22Rv1 (cell line): ENCODE results near the gene EXD2.
"Not testable (repeated sequence)": the region's sequence is repeated elsewhere in the genome, so short reads cannot be mapped to it uniquely, and the experiment has no call there.

Experiments
- H3K27ac ChIP-seq: fragments of 450-650 bp; 2 replicates; pipeline ENCODE4 v1.5.1; 2017
- CTCF ChIP-seq: fragments of 450-650 bp; IDR thresholded peaks from 2 replicates; pipeline ENCODE4 v1.5.1; 2017; ENCODE audit warnings: mild to moderate bottlenecking
- ZFX ChIP-seq: fragments of 450-650 bp; IDR thresholded peaks from 2 replicates; pipeline ENCODE4 v1.6.1; 2017; ENCODE audit warnings: antibody characterized with exemption, borderline replicate concordance

EXD2 gene

GRCh38 chr14:69175130-69175529, 16.2 kb upstream of the EXD2 start:
- H3K27ac ChIP-seq: no peak overlapping the region
- TF ChIP-seq CTCF (no peak), ZFX (no peak)

GRCh38 chr14:69181491-69181890, 9.8 kb upstream of the EXD2 start:
- no peak overlapping the region for H3K27ac ChIP-seq
- no peak for TF ChIP-seq ZFX
- TF ChIP-seq CTCF: no peak

- H3K27ac ChIP-seq: not testable (repeated sequence)
These were observed 8.7 kb upstream of the EXD2 start for GRCh38 chr14:69182580-69182979.

GRCh38 chr14:69183735-69184134, 7.6 kb upstream of the EXD2 start:
- H3K27ac ChIP-seq: no peak overlapping the region
- TF ChIP-seq ZFX: no peak
- TF ChIP-seq CTCF: no peak

- H3K27ac ChIP-seq: no peak overlapping the region
These were observed 1.1 kb upstream of the EXD2 start for GRCh38 chr14:69190191-69190590.

GRCh38 chr14:69193721-69194120, 2.4 kb downstream of the EXD2 start:
- H3K27ac ChIP-seq: no peak overlapping the region
- no peak for TF ChIP-seq ZFX
- no peak for TF ChIP-seq CTCF

More at GRCh38 chr14:69190191-69190590, 1.1 kb upstream of the EXD2 start:
- TF ChIP-seq CTCF (no peak), ZFX (no peak)

- H3K27ac ChIP-seq: no peak overlapping the region
- TF ChIP-seq CTCF (no peak), ZFX (no peak)
These were observed 8.5 kb downstream of the EXD2 start for GRCh38 chr14:69199786-69200185.

GRCh38 chr14:69204753-69205152, 13.5 kb downstream of the EXD2 start:
- no peak for TF ChIP-seq CTCF
- TF ChIP-seq ZFX: no peak
- no peak overlapping the region for H3K27ac ChIP-seq
